Measurements from ENCODE around the gene NUBPL. TPM values are rescaled to one million over a fixed set of nuclear protein-coding genes. Genes with fewer than 3 reads are reported as not detected.
"Not testable (repeated sequence)": the region's sequence is repeated elsewhere in the genome, so short reads cannot be mapped to it uniquely, and the experiment has no call there.

Gene NUBPL
- polyA plus RNA-seq, 1 experiment = 9.3 TPM

DNA sequence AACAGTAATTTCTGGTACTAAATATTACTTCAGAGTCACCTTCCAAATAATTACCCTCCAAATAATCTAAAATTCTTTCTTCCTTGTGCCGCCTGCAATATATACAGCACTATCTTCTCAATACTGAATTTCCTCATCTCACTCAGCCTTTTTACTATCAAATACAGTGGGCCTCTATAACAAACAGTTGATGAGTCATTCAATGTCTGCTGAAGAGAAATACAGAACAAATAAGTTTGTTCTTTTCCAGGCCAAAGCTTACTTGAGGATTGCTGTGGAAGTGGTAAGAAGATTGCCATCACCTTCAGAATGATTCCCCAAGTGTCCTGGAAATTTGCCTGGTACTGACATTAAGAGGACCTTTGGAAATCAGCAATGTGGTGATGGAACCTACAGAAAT, 297.7 kb downstream of the NUBPL start:
- ChIA-PET CTCF (no interaction called here), POLR2A (no interaction called here)
- Histone ChIP-seq H3K27me3 (ENCODE audit: control insufficient read depth, insufficient read depth, low read length) (no peaks in the 10 kb centered on the region), H3K4me3 (ENCODE audit: low read depth, low read length) (no peak overlapping the region), H3K9me3 (ENCODE audit: control insufficient read depth, insufficient read depth, low read length) (no peaks in the 10 kb centered on the region), H3K27ac (ENCODE audit: low read depth, low read length) (no peak overlapping the region)
- no peak for DNase-seq (ENCODE audit: low read depth, low spot score)
- TF ChIP-seq, protein P1, sequence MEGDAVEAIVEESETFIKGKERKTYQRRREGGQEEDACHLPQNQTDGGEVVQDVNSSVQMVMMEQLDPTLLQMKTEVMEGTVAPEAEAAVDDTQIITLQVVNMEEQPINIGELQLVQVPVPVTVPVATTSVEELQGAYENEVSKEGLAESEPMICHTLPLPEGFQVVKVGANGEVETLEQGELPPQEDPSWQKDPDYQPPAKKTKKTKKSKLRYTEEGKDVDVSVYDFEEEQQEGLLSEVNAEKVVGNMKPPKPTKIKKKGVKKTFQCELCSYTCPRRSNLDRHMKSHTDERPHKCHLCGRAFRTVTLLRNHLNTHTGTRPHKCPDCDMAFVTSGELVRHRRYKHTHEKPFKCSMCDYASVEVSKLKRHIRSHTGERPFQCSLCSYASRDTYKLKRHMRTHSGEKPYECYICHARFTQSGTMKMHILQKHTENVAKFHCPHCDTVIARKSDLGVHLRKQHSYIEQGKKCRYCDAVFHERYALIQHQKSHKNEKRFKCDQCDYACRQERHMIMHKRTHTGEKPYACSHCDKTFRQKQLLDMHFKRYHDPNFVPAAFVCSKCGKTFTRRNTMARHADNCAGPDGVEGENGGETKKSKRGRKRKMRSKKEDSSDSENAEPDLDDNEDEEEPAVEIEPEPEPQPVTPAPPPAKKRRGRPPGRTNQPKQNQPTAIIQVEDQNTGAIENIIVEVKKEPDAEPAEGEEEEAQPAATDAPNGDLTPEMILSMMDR (IDR thresholded peaks at IDR 0.05; ENCODE audit: low read depth, low read length) = no peak

DNA sequence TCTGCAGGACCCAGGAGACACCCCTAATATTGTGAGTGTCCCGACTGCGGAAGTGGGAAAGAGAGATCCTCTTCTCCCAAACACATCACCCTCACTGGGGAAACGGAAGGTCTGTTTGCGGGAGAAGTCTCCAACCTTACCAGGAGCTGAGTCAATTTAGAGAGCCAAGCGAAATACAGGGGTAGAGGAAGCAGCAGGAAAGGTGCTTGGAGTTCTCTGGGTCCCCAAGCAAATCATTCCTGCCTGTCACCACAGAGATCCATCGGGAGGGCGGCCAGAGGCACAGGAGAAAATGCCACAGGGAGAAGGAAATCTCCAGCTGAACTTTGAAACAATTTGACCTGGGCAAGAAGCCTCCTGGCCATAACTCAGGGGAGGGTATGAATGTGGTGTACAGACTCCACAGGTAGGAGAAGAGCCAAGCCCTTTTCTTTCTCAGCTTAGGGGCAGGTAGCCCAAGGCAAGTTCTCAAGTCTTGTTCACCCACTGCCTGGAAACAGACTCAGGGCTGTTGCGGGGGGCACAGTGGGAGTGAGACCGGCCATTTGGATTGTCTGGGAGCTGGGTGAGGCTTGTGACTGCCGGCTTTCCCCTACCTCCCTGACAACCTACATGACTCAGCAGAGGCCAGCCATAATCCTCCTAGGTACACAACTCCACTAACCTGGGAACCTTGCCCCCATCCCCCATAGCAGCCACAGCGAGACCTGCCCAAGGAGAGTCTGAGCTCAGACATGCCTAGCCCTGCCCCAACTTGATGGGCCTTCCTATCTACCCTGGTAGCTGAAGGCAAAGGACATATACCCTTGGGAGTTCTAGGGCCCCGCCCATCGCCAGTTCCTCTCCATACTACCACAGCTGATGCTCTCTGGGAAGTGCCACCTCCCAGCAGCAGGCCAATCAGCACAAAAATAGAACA, 304.0 kb downstream of the NUBPL start:
- Histone ChIP-seq H3K9me3 (ENCODE audit: control insufficient read depth, insufficient read depth, low read length) (0 out of 2 replicates have a peak, but pooled peaks cover 2% of the 10 kb centered on the region), H3K4me3 (ENCODE audit: low read depth, low read length) (no peak overlapping the region), H3K27ac (ENCODE audit: low read depth, low read length) (no peak overlapping the region), H3K27me3 (ENCODE audit: control insufficient read depth, insufficient read depth, low read length) (no peaks in the 10 kb centered on the region)
- ChIA-PET CTCF (no interaction called here), POLR2A (no interaction called here)
- TF ChIP-seq, protein P1 (IDR thresholded peaks at IDR 0.05; ENCODE audit: low read depth, low read length) = no peak
- DNase-seq (ENCODE audit: low read depth, low spot score) = no peak

DNA sequence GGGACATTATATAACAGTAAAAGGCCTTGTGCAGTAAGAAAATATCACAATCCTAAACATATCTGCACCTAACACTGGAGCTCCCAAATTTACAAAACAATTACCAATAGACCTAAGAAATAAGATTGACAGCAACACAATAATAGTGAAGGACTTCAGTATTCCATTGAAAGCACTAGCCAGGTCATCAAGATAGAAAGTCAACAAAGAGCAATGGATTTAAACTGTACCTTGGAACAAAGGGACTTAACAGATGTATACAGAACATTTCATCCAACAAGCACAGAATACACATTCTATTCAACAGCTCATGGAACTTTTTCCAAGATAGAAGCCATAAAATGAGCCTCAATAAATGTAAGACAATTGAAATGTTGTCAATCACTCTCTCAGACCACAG, 306.4 kb downstream of the NUBPL start:
- Histone ChIP-seq H3K27me3 (ENCODE audit: control insufficient read depth, insufficient read depth, low read length) (no peaks in the 10 kb centered on the region), H3K4me3 (ENCODE audit: low read depth, low read length) (no peak overlapping the region), H3K9me3 (ENCODE audit: control insufficient read depth, insufficient read depth, low read length) (0 out of 2 replicates have a peak, but pooled peaks cover 2% of the 10 kb centered on the region), H3K27ac (ENCODE audit: low read depth, low read length) (no peak overlapping the region)
- ChIA-PET POLR2A (no interaction called here), CTCF (no interaction called here)
- no peak for DNase-seq (ENCODE audit: low read depth, low spot score)
- TF ChIP-seq, protein P1 (IDR thresholded peaks at IDR 0.05; ENCODE audit: low read depth, low read length) = no peak

DNA sequence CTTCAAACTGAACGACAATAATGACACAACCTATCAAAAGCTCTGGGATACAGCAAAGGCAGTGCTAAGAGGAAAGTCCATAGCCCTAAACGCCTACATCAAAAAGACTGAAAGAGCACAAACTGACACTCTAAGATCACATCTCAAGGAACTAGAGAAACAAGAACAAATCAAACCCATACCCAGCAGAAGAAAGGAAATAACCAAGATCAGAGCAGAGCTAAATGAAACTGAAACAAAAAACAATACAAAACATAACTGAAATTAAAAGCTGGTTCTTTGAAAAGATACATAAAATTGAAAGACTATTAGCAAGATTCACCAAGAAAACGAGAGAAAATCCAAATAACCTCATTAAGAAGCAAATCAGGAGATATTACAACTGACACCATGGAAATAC, 306.9 kb downstream of the NUBPL start:
- H3K9me3 ChIP-seq (ENCODE audit: control insufficient read depth, insufficient read depth, low read length); H3K27me3 ChIP-seq (ENCODE audit: control insufficient read depth, insufficient read depth, low read length); CTCF ChIA-PET; DNase-seq (ENCODE audit: low read depth, low spot score); H3K27ac ChIP-seq (ENCODE audit: low read depth, low read length); H3K4me3 ChIP-seq (ENCODE audit: low read depth, low read length); POLR2A ChIA-PET: not testable (repeated sequence)

GRCh38 chr14:31876741-31877140, 315.5 kb downstream of the NUBPL start:
- CTCF ChIA-PET = no interaction called here
- H3K4me3 ChIP-seq (ENCODE audit: low read depth, low read length) = no peak overlapping the region
- POLR2A ChIA-PET = no interaction called here

More at GRCh38 chr14:31876741-31877140, 315.5 kb downstream of the NUBPL start:
- no peak for DNase-seq (ENCODE audit: low read depth, low spot score)
- no peaks in the 10 kb centered on the region for H3K9me3 ChIP-seq (ENCODE audit: control insufficient read depth, insufficient read depth, low read length)
- no peaks in the 10 kb centered on the region for H3K27me3 ChIP-seq (ENCODE audit: control insufficient read depth, insufficient read depth, low read length)
- H3K27ac ChIP-seq (ENCODE audit: low read depth, low read length) = no peak overlapping the region
- TF ChIP-seq, protein P1 (IDR thresholded peaks at IDR 0.05; ENCODE audit: low read depth, low read length) = no peak
